Liver (tissue), 9 donors: ENCODE results near the gene MED22. TPM values are rescaled to one million over a fixed set of nuclear protein-coding genes. Genes with fewer than 3 reads are reported as not detected.
A peak's percentile ranks its signal among the peaks of the same experiment; 100 is the strongest.
"Not testable (repeated sequence)": the region's sequence is repeated elsewhere in the genome, so short reads cannot be mapped to it uniquely, and the experiment has no call there.

Experiments
- DNase-seq: peaks from one replicate; pipeline ENCODE4 v3.0.0-alpha.2; 2017; ENCODE audit warnings: low spot score
- H3K27ac ChIP-seq, 2 donors: one replicate each; pipeline ENCODE4 v1.7.0; 2013; ENCODE audit warnings: inconsistent platforms in 2 of 2, low read length in 2 of 2, control low read depth in 1 of 2, low read depth in 1 of 2, mild to moderate bottlenecking in 1 of 2
- H3K27me3 ChIP-seq, 4 donors: one replicate each; pipeline versions ENCODE4 v1.6.1 to v1.7.0; 2013; ENCODE audit warnings: low read length in 3 of 4, inconsistent platforms in 1 of 4, mild to moderate bottlenecking in 1 of 4, moderate library complexity in 1 of 4; ENCODE audit not compliant: control insufficient read depth in 4 of 4, insufficient read depth in 4 of 4
- H3K36me3 ChIP-seq, 4 donors: one replicate each; pipeline versions ENCODE4 v1.6.1 to v1.7.0; 2013; ENCODE audit warnings: low read length in 3 of 4, mild to moderate bottlenecking in 3 of 4, low read depth in 1 of 4, moderate library complexity in 1 of 4; ENCODE audit not compliant: control insufficient read depth in 4 of 4, insufficient read depth in 3 of 4
- H3K4me1 ChIP-seq, 4 donors: one replicate each; pipeline versions ENCODE4 v1.6.1 to v1.7.0; 2013; ENCODE audit warnings: low read length in 3 of 4, mild to moderate bottlenecking in 3 of 4, moderate library complexity in 1 of 4; ENCODE audit not compliant: control insufficient read depth in 4 of 4, insufficient read depth in 4 of 4
- H3K4me3 ChIP-seq, 3 donors: one replicate each; pipeline versions ENCODE4 v1.6.1 to v1.7.0; 2013; ENCODE audit warnings: low read length in 3 of 3, control low read depth in 1 of 3, low read depth in 1 of 3, mild to moderate bottlenecking in 1 of 3
- H3K9ac ChIP-seq, 2 donors: one replicate each; pipeline ENCODE4 v1.7.0; 2013; ENCODE audit warnings: low read length in 2 of 2, mild to moderate bottlenecking in 2 of 2, moderate library complexity in 2 of 2, control low read depth in 1 of 2, low read depth in 1 of 2
- H3K9me3 ChIP-seq, 4 donors: one replicate each; pipeline versions ENCODE4 v1.6.1 to v1.7.0; 2013; ENCODE audit warnings: low read length in 3 of 4; ENCODE audit not compliant: control insufficient read depth in 4 of 4
- CTCF ChIP-seq: fragments of 150-350 bp; IDR thresholded peaks from 2 replicates; pipeline ENCODE4 v1.5.1; 2017; ENCODE audit warnings: improper control_type of control experiment, low read depth, low read length; ENCODE audit not compliant: missing input control
- FOXA1 ChIP-seq: IDR thresholded peaks from 2 replicates; pipeline ENCODE4 v1.6.1; 2016; ENCODE audit warnings: antibody characterized with exemption
- FOXA2 ChIP-seq: IDR thresholded peaks from 2 replicates; pipeline ENCODE4 v1.6.1; 2016; ENCODE audit warnings: antibody characterized with exemption
- GABPA ChIP-seq, 2 donors: IDR thresholded peaks in 1 of 2; conservative IDR thresholded peaks in 1 of 2; 2 replicates each; pipeline ENCODE4 v1.6.1; 2016; ENCODE audit warnings: antibody characterized with exemption in 2 of 2, mild to moderate bottlenecking in 1 of 2, moderate library complexity in 1 of 2
- HNF4A ChIP-seq, 2 donors: conservative IDR thresholded peaks; 2 replicates each; pipeline ENCODE4 v1.6.1; 2016; ENCODE audit warnings: antibody characterized with exemption in 2 of 2, mild to moderate bottlenecking in 2 of 2
- MAX ChIP-seq: IDR thresholded peaks from 2 replicates; pipeline ENCODE4 v1.6.1; 2016; ENCODE audit warnings: antibody characterized with exemption
- NR2F2 ChIP-seq: IDR thresholded peaks from 2 replicates; pipeline ENCODE4 v1.6.1; 2016; ENCODE audit warnings: antibody characterized with exemption
- RAD21 ChIP-seq, 2 donors: IDR thresholded peaks; 2 replicates each; pipeline ENCODE4 v1.6.1; 2016; ENCODE audit warnings: antibody characterized with exemption in 2 of 2, mild to moderate bottlenecking in 2 of 2
- RXRA ChIP-seq, 2 donors: IDR thresholded peaks; 2 replicates each; pipeline ENCODE4 v1.6.1; 2017 to 2018; ENCODE audit warnings: antibody characterized with exemption in 2 of 2, mild to moderate bottlenecking in 1 of 2
- TAF1 ChIP-seq: conservative IDR thresholded peaks from 2 replicates; pipeline ENCODE4 v1.6.1; 2016; ENCODE audit warnings: antibody characterized with exemption, mild to moderate bottlenecking
- YY1 ChIP-seq: IDR thresholded peaks from 2 replicates; pipeline ENCODE4 v1.6.1; 2016; ENCODE audit warnings: antibody characterized with exemption, mild to moderate bottlenecking
- WGBS: extraction: QIAGEN DNeasy Blood & Tissue Kit; methylation state at CpG from one replicate; pipeline ENCODE4 v1.1.7; 2013; 5-methylcytosine and 5-hydroxymethylcytosine counted together
- polyA plus RNA-seq, 2 donors: library from polyadenylated mRNA; stranded (reverse) in 1 of 2; unstranded in 1 of 2; fragments of 200-250 nt in 1 of 2; fragments of >200 nt in 1 of 2; fragmentation: Nextera tagmentation in 1 of 2; extraction: Ambion mirVana in 1 of 2; gene quantifications; one replicate each; pipeline versions ENCODE4 v1.2.1 to v1.2.3, GENCODE V29; 2013 to 2015
- total RNA-seq, 2 donors: library from RNA; depleted of rRNA; stranded (reverse); fragments of >200 nt; gene quantifications; one replicate each; pipeline ENCODE4 v1.2.3, GENCODE V29; 2014
- donor health status: healthy.
- donor health status: healthy.
- donor health status: healthy.
- donor health status: healthy.
- donor health status: healthy.

MED22 gene
- total and polyA plus RNA-seq, 4 donors = 3.1 to 10.3 (median 9.9) TPM

GRCh38 chr9:133329306-133330156 lies 18.4 kb downstream of the MED22 start:
- not testable (repeated sequence) for H3K27ac ChIP-seq, H3K4me3 ChIP-seq, H3K9ac ChIP-seq, H3K27me3 ChIP-seq, H3K9me3 ChIP-seq, DNase-seq
- peaks cover 20 to 39% (median 29%) of the 10 kb centered on the region in 4 donors for H3K36me3 ChIP-seq
- 57% methylated on average over 21 of the region's 21 CpGs for WGBS
- TF ChIP-seq HNF4A (conservative IDR thresholded peaks at IDR 0.05) = peak in 1 of 2 donors; percentile 20
- TF ChIP-seq CTCF = peak; percentile 40
- peak; percentile 62 to 73 for TF ChIP-seq RAD21 (IDR thresholded peaks at IDR 0.05)
- H3K4me1 ChIP-seq = peaks cover 0 to 10% (median 3%) of the 10 kb centered on the region in 4 donors

- no peak overlapping the region for H3K9ac ChIP-seq
- H3K36me3 ChIP-seq = peaks cover 15 to 25% (median 19%) of the 10 kb centered on the region in 4 donors
- no peak for DNase-seq
- WGBS = 93% methylated on average over 10 of the region's 10 CpGs
- H3K9me3 ChIP-seq = no peaks in the 10 kb centered on the region
- no peaks in the 10 kb centered on the region for H3K27me3 ChIP-seq
- TF ChIP-seq GABPA (IDR thresholded peaks at IDR 0.05 in 1 of 2, conservative IDR thresholded peaks at IDR 0.05 in 1 of 2) (no peak), RAD21 (IDR thresholded peaks at IDR 0.05) (no peak), NR2F2 (no peak), HNF4A (conservative IDR thresholded peaks at IDR 0.05) (no peak), TAF1 (no peak), FOXA1 (no peak), YY1 (no peak), CTCF (no peak), FOXA2 (no peak), RXRA (IDR thresholded peaks at IDR 0.05) (no peak), MAX (no peak)
- H3K4me1 ChIP-seq = no peaks in the 10 kb centered on the region
- H3K4me3 ChIP-seq = no peak overlapping the region
- no peak overlapping the region for H3K27ac ChIP-seq
These were observed 20.0 kb downstream of the MED22 start for GRCh38 chr9:133327834-133328484.

- H3K27ac ChIP-seq, H3K4me1 ChIP-seq, H3K27me3 ChIP-seq, H3K9me3 ChIP-seq, H3K4me3 ChIP-seq, H3K9ac ChIP-seq, DNase-seq: not testable (repeated sequence)
- H3K36me3 ChIP-seq = peaks cover 10 to 16% (median 14%) of the 10 kb centered on the region in 4 donors
- 93% methylated on average over 6 of the region's 6 CpGs for WGBS
These were observed 20.9 kb downstream of the MED22 start for GRCh38 chr9:133327021-133327420.
